Caco-2 (cell line): ENCODE results near the gene BICD2. TPM values are rescaled to one million over a fixed set of nuclear protein-coding genes. Genes with fewer than 3 reads are reported as not detected.
"Not testable (repeated sequence)": the region's sequence is repeated elsewhere in the genome, so short reads cannot be mapped to it uniquely, and the experiment has no call there.

Experiments used
- Bru-seq: library from RNA; stranded (reverse); fragments of 400-500 nt; gene quantifications from one replicate; lab custom pipeline; 2021; lab: Mats Ljungman, UMichigan
- BruChase-seq, 2 experiments: library from RNA; stranded (reverse); fragments of 400-500 nt; gene quantifications; one replicate each; lab custom pipeline; 2021; lab: Mats Ljungman, UMichigan
- BruUV-seq: library from RNA; stranded (reverse); fragments of 400-500 nt; replicated peaks from 2 replicates; lab custom pipeline; 2021; lab: Mats Ljungman, UMichigan
- CTCF ChIA-PET: fragments of 300-600 bp; sonication (Branson Sonifier 250); formaldehyde crosslinking; loops from one replicate; lab custom pipeline; 2022; ENCODE audit warnings: antibody characterized with exemption; lab: Charles Lee
- POLR2A ChIA-PET: fragments of 300-600 bp; sonication (Branson Sonifier 250); formaldehyde crosslinking; loops from one replicate; lab custom pipeline; 2022; ENCODE audit warnings: antibody characterized with exemption; lab: Charles Lee
- DNase-seq, 2 experiments: peaks; one replicate each; pipeline versions ENCODE4 v3.0.0 to v3.0.0-alpha.2; 2020 to 2022
- H3K27me3 ChIP-seq: replicated peaks from 2 replicates; pipeline ENCODE4 v1.6.0; 2011; ENCODE audit warnings: low read length; ENCODE audit not compliant: control insufficient read depth, insufficient read depth
- H3K36me3 ChIP-seq: 2 replicates; pipeline ENCODE4 v1.5.1; 2011; ENCODE audit warnings: low read length; ENCODE audit not compliant: control insufficient read depth, insufficient read depth
- H3K4me1 ChIP-seq: fragments of 250-450 bp; sonication (Bioruptor Pico); 2 replicates; pipeline ENCODE4 v1.5.1; 2020; ENCODE audit warnings: mild to moderate bottlenecking
- H3K4me3 ChIP-seq: 2 replicates; pipeline ENCODE4 v1.5.1; 2011; ENCODE audit warnings: low read depth, mild to moderate bottlenecking, control low read depth, low read length
- H3K9me3 ChIP-seq: fragments of 250-450 bp; sonication (Bioruptor Pico); 2 replicates; pipeline ENCODE4 v1.5.1; 2020; ENCODE audit warnings: mild to moderate bottlenecking, moderate library complexity
- H3K27ac Mint-ChIP-seq: one replicate; pipeline ENCODE4 v1.8.0; 2022; ENCODE audit warnings: mixed read lengths; ENCODE audit not compliant: unreplicated experiment
- H3K27me3 Mint-ChIP-seq: one replicate; pipeline ENCODE4 v1.8.0; 2022; ENCODE audit warnings: mixed read lengths; ENCODE audit not compliant: insufficient read depth, unreplicated experiment
- H3K36me3 Mint-ChIP-seq: one replicate; pipeline ENCODE4 v1.8.0; 2022; ENCODE audit warnings: mild to moderate bottlenecking, mixed read lengths; ENCODE audit not compliant: insufficient read depth, unreplicated experiment
- H3K4me1 Mint-ChIP-seq: one replicate; pipeline ENCODE4 v1.8.0; 2022; ENCODE audit warnings: low read depth, mixed read lengths; ENCODE audit not compliant: unreplicated experiment
- H3K4me3 Mint-ChIP-seq: one replicate; pipeline ENCODE4 v1.8.0; 2022; ENCODE audit warnings: mild to moderate bottlenecking, moderate library complexity, mixed read lengths; ENCODE audit not compliant: unreplicated experiment
- H3K9me3 Mint-ChIP-seq: one replicate; pipeline ENCODE4 v1.8.0; 2022; ENCODE audit warnings: mixed read lengths; ENCODE audit not compliant: unreplicated experiment
- CTCF ChIP-seq, 2 experiments: fragments of 200-600 bp in 1 of 2; IDR thresholded peaks; 1 replicate in 1 of 2; 2 replicates in 1 of 2; pipeline versions ENCODE4 v1.5.1 to v1.8.0; 2011 to 2022; ENCODE audit warnings: antibody characterized with exemption in 1 of 2, control low read depth in 1 of 2, inconsistent platforms in 1 of 2, low read depth in 1 of 2, low read length in 1 of 2, mild to moderate bottlenecking in 1 of 2, moderate library complexity in 1 of 2; ENCODE audit not compliant: insufficient read depth in 1 of 2, severe bottlenecking in 1 of 2, unreplicated experiment in 1 of 2
- intact Hi-C: fragments of 100-400 bp; cut with micrococcal nuclease; formaldehyde crosslinking; loops from one replicate; pipeline ENCODE4 v1.10.0; 2022; ENCODE audit not compliant: unreplicated experiment
- long read RNA-seq: library from polyadenylated mRNA; stranded (forward); transcript quantifications from one replicate; pipeline ENCODE4 v2.0.0, GENCODE V29; 2022
- total RNA-seq: library from RNA; stranded (reverse); gene quantifications from 2 replicates; pipeline ENCODE4 v1.2.3, GENCODE V29; 2022

Gene BICD2
- 13.0 and 13.7 TPM in 2 replicates for total RNA-seq
- percentile 52 among the genes with signal in this experiment for Bru-seq, nascent RNA
- percentile 59 among the genes with signal in this experiment for BruChase-seq, experiment 1, labeled RNA remaining after a 2-hour chase
- BruChase-seq, experiment 2, labeled RNA remaining after a 6-hour chase: percentile 59 among the genes with signal in this experiment
- long read RNA-seq, full-length matches to known transcripts: 19 of 40 reads
- long read RNA-seq, partial matches to known transcripts: 4 of 40 reads
- long read RNA-seq, other reads (novel, unspliced or antisense): 17 of 40 reads

GRCh38 chr9:92764381-92764987, at the start of gene BICD2:
Gene BICD2, minus strand, starts transcription at chr9:92764833. Its CDS starts 89 bp downstream, at chr9:92764744.
- Mint-ChIP-seq H3K27me3 (no peaks in the 10 kb centered on the region), H3K4me1 (peaks cover 7% of the 10 kb centered on the region), H3K9me3 (no peaks in the 10 kb centered on the region), H3K27ac (peak within 1 kb of the TSS; percentile 90), H3K4me3 (peak within 1 kb of the TSS; percentile 99), H3K36me3 (no peaks in the 10 kb centered on the region)
- H3K4me1 ChIP-seq: peaks cover 2% of the 10 kb centered on the region; the same call in 1 of the 2 replicates
- H3K27me3 ChIP-seq: no peaks in the 10 kb centered on the region
- BruUV-seq: no TSS peak
- TF ChIP-seq CTCF (IDR thresholded peaks at IDR 0.05; ENCODE audit: insufficient read depth in 1 of 2, low read depth in 1 of 2, low read length in 1 of 2, severe bottlenecking in 1 of 2, unreplicated experiment in 1 of 2): no peak
- intact Hi-C loops: no loop called here
- H3K36me3 ChIP-seq: no peaks in the 10 kb centered on the region
- ChIA-PET POLR2A (no interaction called here), CTCF (interaction anchor here (0.6 to 1.1 kb wide), 3 partner anchors 34 to 649 kb away, joined by 3 to 5 read pairs (median 4); partner anchors contain the start of gene SPTLC1)
- H3K9me3 ChIP-seq: no peaks in the 10 kb centered on the region
- H3K4me3 ChIP-seq: peak within 1 kb of the TSS; percentile 90
- DNase-seq: no peak

- POLR2A ChIA-PET, H3K27me3 Mint-ChIP-seq, BruUV-seq, H3K36me3 ChIP-seq, H3K27ac Mint-ChIP-seq, H3K9me3 Mint-ChIP-seq, DNase-seq, H3K27me3 ChIP-seq, H3K36me3 Mint-ChIP-seq, intact Hi-C loops, H3K4me1 Mint-ChIP-seq, H3K4me1 ChIP-seq, H3K9me3 ChIP-seq: not testable (repeated sequence)
- peak overlapping the region; percentile 10; the same call in 1 of the 2 replicates for H3K4me3 ChIP-seq
- CTCF ChIA-PET: interaction anchor here (0.8 to 1.5 kb wide), 3 partner anchors 19 to 344 kb away, joined by 3 to 4 read pairs (median 4); no protein-coding TSS in a partner anchor
- H3K4me3 Mint-ChIP-seq: peak overlapping the region; percentile 72
Observed at GRCh38 chr9:92809629-92810326, 45.1 kb upstream of the BICD2 start.

GRCh38 chr9:92808726-92809451, 44.3 kb upstream of the BICD2 start:
- BruUV-seq: no TSS peak
- H3K4me3 Mint-ChIP-seq: peak overlapping the region; percentile 72
- no peaks in the 10 kb centered on the region for H3K4me1 Mint-ChIP-seq
- CTCF ChIA-PET: interaction anchor here (0.8 to 1.5 kb wide), 3 partner anchors 18 to 345 kb away, joined by 3 to 4 read pairs (median 4); no protein-coding TSS in a partner anchor
- no peaks in the 10 kb centered on the region for H3K9me3 Mint-ChIP-seq
- H3K9me3 ChIP-seq: no peaks in the 10 kb centered on the region
- peaks cover 7% of the 10 kb centered on the region for H3K27me3 Mint-ChIP-seq
- H3K36me3 ChIP-seq: no peaks in the 10 kb centered on the region
- H3K36me3 Mint-ChIP-seq: no peaks in the 10 kb centered on the region
- POLR2A ChIA-PET: no interaction called here
- intact Hi-C loops: no loop called here
- no peaks in the 10 kb centered on the region; the same call in 1 of the 2 replicates for H3K27me3 ChIP-seq
- peak overlapping the region; percentile 27 for H3K4me3 ChIP-seq
- H3K27ac Mint-ChIP-seq: no peak overlapping the region
- TF ChIP-seq CTCF (IDR thresholded peaks at IDR 0.05; ENCODE audit: insufficient read depth in 1 of 2, low read depth in 1 of 2, low read length in 1 of 2, severe bottlenecking in 1 of 2, unreplicated experiment in 1 of 2): peak in 1 of 2 experiments; percentile 49
- DNase-seq: peak; percentile 71 to 78
- H3K4me1 ChIP-seq: no peaks in the 10 kb centered on the region
